PFSK-1 (cell line): ENCODE data around the gene MGAT3.

Source experiments
- POLR2AphosphoS5 ChIP-seq: IDR thresholded peaks from 2 replicates; pipeline ENCODE4 v1.6.1; 2012; ENCODE audit warnings: low read depth, mild to moderate bottlenecking, control low read depth, low read length, moderate library complexity
- SIN3A ChIP-seq: IDR thresholded peaks from 2 replicates; pipeline ENCODE4 v1.6.1; 2012; ENCODE audit warnings: mild to moderate bottlenecking, low read length, moderate library complexity, borderline replicate concordance; ENCODE audit not compliant: insufficient read depth
- TAF1 ChIP-seq: IDR thresholded peaks from 2 replicates; pipeline ENCODE4 v1.6.1; 2012; ENCODE audit warnings: low read length, control low read depth, borderline replicate concordance; ENCODE audit not compliant: insufficient read depth
- TF ChIP-seq, protein P1 (sequence below), 2 experiments: IDR thresholded peaks; 2 replicates each; pipeline versions ENCODE4 v1.6.1 to v1.8.0; 2011 to 2012; ENCODE audit warnings: low read depth in 2 of 2, low read length in 2 of 2, control low read depth in 1 of 2, inconsistent platforms in 1 of 2, mild to moderate bottlenecking in 1 of 2, moderate library complexity in 1 of 2; ENCODE audit not compliant: insufficient read depth in 1 of 2

DNA sequence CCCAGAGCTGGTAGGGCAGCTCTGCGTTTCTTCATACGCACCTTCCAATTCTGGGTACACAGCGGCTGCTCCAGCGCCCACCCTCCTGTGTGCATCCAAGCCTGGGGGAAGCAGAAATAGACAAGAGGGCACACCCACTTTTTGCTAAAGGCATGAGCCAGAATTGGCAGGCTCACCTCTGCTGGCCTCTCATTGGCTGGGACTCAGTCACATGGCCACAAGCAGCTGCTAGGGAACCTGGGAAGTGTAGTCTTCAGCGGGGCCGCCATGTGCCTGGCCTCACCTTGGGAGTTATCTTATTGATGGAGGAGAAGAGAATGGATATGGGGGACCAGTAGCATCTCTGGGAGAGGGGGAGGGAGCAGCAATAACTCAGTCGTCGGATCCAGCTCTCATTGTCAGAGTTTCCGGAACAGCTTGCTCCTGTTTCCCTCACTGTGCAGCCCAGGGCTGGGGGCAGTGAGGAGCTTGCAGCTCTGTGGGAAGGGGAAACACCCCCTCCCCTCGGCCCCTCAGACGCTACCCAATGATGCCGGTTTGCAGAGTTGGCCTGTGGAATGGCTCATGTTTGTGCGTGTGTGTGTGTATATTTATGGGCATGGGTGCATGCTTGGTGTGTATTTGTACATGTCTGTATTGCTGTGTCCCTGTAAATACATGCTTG lies 33.5 kb downstream of the MGAT3 start:
- TF ChIP-seq, protein P1, sequence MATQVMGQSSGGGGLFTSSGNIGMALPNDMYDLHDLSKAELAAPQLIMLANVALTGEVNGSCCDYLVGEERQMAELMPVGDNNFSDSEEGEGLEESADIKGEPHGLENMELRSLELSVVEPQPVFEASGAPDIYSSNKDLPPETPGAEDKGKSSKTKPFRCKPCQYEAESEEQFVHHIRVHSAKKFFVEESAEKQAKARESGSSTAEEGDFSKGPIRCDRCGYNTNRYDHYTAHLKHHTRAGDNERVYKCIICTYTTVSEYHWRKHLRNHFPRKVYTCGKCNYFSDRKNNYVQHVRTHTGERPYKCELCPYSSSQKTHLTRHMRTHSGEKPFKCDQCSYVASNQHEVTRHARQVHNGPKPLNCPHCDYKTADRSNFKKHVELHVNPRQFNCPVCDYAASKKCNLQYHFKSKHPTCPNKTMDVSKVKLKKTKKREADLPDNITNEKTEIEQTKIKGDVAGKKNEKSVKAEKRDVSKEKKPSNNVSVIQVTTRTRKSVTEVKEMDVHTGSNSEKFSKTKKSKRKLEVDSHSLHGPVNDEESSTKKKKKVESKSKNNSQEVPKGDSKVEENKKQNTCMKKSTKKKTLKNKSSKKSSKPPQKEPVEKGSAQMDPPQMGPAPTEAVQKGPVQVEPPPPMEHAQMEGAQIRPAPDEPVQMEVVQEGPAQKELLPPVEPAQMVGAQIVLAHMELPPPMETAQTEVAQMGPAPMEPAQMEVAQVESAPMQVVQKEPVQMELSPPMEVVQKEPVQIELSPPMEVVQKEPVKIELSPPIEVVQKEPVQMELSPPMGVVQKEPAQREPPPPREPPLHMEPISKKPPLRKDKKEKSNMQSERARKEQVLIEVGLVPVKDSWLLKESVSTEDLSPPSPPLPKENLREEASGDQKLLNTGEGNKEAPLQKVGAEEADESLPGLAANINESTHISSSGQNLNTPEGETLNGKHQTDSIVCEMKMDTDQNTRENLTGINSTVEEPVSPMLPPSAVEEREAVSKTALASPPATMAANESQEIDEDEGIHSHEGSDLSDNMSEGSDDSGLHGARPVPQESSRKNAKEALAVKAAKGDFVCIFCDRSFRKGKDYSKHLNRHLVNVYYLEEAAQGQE (IDR thresholded peaks at IDR 0.05; ENCODE audit: insufficient read depth in 1 of 2, low read depth in 2 of 2, low read length in 2 of 2) = no peak
- TF ChIP-seq POLR2AphosphoS5 (no peak), TAF1 (no peak), SIN3A (no peak)
